A673 (cell line): ENCODE results near the gene TIMD4. TPM values are rescaled to one million over a fixed set of nuclear protein-coding genes. Genes with fewer than 3 reads are reported as not detected.
"Not testable (repeated sequence)": the region's sequence is repeated elsewhere in the genome, so short reads cannot be mapped to it uniquely, and the experiment has no call there.

Experiments used
- BruUV-seq: library from RNA; stranded (reverse); fragments of 400-500 nt; replicated peaks from 2 replicates; lab custom pipeline; 2021; lab: Mats Ljungman, UMichigan
- CTCF ChIA-PET: fragments of 300-600 bp; sonication (Branson Sonifier 250); formaldehyde crosslinking; loops from one replicate; lab custom pipeline; 2022; ENCODE audit warnings: antibody characterized with exemption; lab: Charles Lee
- POLR2A ChIA-PET: fragments of 300-600 bp; sonication (Branson Sonifier 250); formaldehyde crosslinking; loops from one replicate; lab custom pipeline; 2022; ENCODE audit warnings: antibody characterized with exemption; ENCODE audit not compliant: low non-redundant PET; lab: Charles Lee
- DNase-seq: peaks from one replicate; pipeline ENCODE4 v3.0.0-alpha.2; 2015; ENCODE audit warnings: low spot score
- H3K27ac ChIP-seq: fragments of 200-600 bp; sonication (generic); 2 replicates; pipeline ENCODE4 v1.5.1; 2016; ENCODE audit warnings: mixed run types, low read depth, mild to moderate bottlenecking, mixed read lengths, antibody characterized with exemption, low read length; ENCODE audit not compliant: poor library complexity, severe bottlenecking
- H3K27me3 ChIP-seq: fragments of 200-600 bp; sonication (generic); replicated peaks from 2 replicates; pipeline ENCODE4 v1.6.1; 2017; ENCODE audit warnings: mixed run types, low read depth, mild to moderate bottlenecking, mixed read lengths, antibody characterized with exemption, low read length; ENCODE audit not compliant: insufficient read depth, poor library complexity
- H3K36me3 ChIP-seq: fragments of 200-600 bp; sonication (generic); 2 replicates; pipeline ENCODE4 v1.6.1; 2016; ENCODE audit warnings: mixed run types, mild to moderate bottlenecking, mixed read lengths, antibody characterized with exemption, low read length; ENCODE audit not compliant: insufficient read depth, poor library complexity, severe bottlenecking
- H3K4me1 ChIP-seq: fragments of 200-600 bp; sonication (generic); 2 replicates; pipeline ENCODE4 v1.6.1; 2017; ENCODE audit warnings: mixed run types, mild to moderate bottlenecking, mixed read lengths, antibody characterized with exemption, low read length; ENCODE audit not compliant: insufficient read depth, poor library complexity, severe bottlenecking
- H3K4me3 ChIP-seq: fragments of 200-600 bp; sonication (generic); 2 replicates; pipeline ENCODE4 v1.5.1; 2016; ENCODE audit warnings: low read depth, mixed run types, mild to moderate bottlenecking, mixed read lengths, low read length; ENCODE audit not compliant: poor library complexity, severe bottlenecking
- H3K9me3 ChIP-seq: fragments of 200-600 bp; sonication (generic); 2 replicates; pipeline ENCODE4 v1.6.1; 2016; ENCODE audit warnings: mixed run types, low read depth, mild to moderate bottlenecking, mixed read lengths, antibody characterized with exemption, low read length; ENCODE audit not compliant: poor library complexity, severe bottlenecking
- CTCF ChIP-seq: fragments of 300-800, 200-600 bp; sonication (generic); conservative IDR thresholded peaks from 2 replicates; pipeline ENCODE4 v1.5.1; 2017; ENCODE audit warnings: low read depth, mild to moderate bottlenecking, antibody characterized with exemption, low read length, moderate library complexity, mixed read lengths
- EZH2 ChIP-seq: fragments of 200-600 bp; sonication (generic); IDR thresholded peaks from 2 replicates; pipeline ENCODE4 v1.6.1; 2017; ENCODE audit warnings: borderline replicate concordance, low read depth, mild to moderate bottlenecking, mixed read lengths, antibody characterized with exemption, low read length; ENCODE audit not compliant: poor library complexity, severe bottlenecking
- intact Hi-C: fragments of 100-400 bp; cut with micrococcal nuclease; formaldehyde crosslinking; loops from one replicate; pipeline ENCODE4 v1.10.0; 2022; ENCODE audit not compliant: unreplicated experiment
- total RNA-seq: library from RNA; stranded (reverse); gene quantifications from 2 replicates; pipeline ENCODE4 v1.2.3, GENCODE V29; 2021

The TIMD4 gene
- total RNA-seq, 1 experiment from 2014 or later = not detected

DNA sequence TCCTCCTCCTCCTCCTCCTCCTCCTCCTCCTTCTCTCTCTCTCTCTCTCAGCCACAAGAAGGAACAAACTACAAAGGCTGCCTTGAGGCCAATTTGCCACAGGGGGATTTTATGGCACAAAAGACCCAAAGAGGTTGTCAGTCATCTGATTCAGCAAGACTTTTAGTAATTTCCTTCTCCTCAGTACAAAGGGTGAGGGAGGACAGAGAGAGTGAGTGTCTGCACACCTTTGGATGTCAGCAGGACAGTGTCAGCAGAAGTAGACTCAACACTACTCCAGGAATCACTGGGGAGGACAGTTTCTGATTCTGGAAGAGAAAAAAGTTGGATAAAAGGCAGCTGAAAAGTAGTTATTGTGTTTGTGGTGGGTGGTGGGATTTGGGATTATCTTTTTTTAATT is 13.6 kb downstream of the TIMD4 start:
- intact Hi-C loops = no loop called here
- Histone ChIP-seq H3K36me3 (no peaks in the 10 kb centered on the region), H3K27me3 (peaks cover 6% of the 10 kb centered on the region), H3K27ac (no peak overlapping the region), H3K9me3 (no peaks in the 10 kb centered on the region), H3K4me3 (no peak overlapping the region), H3K4me1 (no peaks in the 10 kb centered on the region)
- no TSS peak for BruUV-seq
- TF ChIP-seq EZH2 (no peak), CTCF (no peak)
- CTCF ChIA-PET = no interaction called here
- POLR2A ChIA-PET = no interaction called here
- no peak for DNase-seq

DNA sequence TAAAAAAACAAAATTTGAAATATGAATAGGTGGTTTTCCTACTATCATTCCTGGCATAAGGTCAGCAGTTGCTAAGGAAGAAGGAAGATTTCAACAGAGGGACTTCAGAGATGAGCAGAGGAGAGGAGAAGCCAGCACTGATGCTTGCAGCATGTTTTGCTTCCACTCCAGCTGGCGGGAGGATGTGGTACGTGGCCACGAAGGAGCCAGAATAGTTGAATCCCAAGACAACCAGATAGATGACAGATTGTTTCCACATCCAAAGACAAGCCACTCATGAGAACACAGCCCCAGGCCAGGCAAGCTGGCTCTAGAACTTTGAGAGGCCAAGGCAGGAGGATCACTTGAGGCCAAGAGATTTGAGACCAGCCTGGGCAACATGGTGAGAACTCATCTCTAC is 15.1 kb downstream of the TIMD4 start:
- BruUV-seq = no TSS peak
- Histone ChIP-seq H3K9me3 (no peaks in the 10 kb centered on the region), H3K27ac (no peak overlapping the region), H3K4me3 (no peak overlapping the region), H3K4me1 (no peaks in the 10 kb centered on the region), H3K36me3 (no peaks in the 10 kb centered on the region), H3K27me3 (peaks cover 6% of the 10 kb centered on the region)
- ChIA-PET CTCF (no interaction called here), POLR2A (no interaction called here)
- TF ChIP-seq EZH2 (no peak), CTCF (no peak)
- intact Hi-C loops = no loop called here
- DNase-seq = no peak

GRCh38 chr5:156942064-156942463 is 21.0 kb downstream of the TIMD4 start:
- H3K36me3 ChIP-seq = no peaks in the 10 kb centered on the region
- H3K4me1 ChIP-seq = no peaks in the 10 kb centered on the region
- BruUV-seq = no TSS peak
- POLR2A ChIA-PET = no interaction called here
- no peak overlapping the region for H3K27ac ChIP-seq
- CTCF ChIA-PET = no interaction called here
- no peak for TF ChIP-seq CTCF
- no peak for TF ChIP-seq EZH2
- H3K9me3 ChIP-seq = no peaks in the 10 kb centered on the region
- peaks cover 6% of the 10 kb centered on the region for H3K27me3 ChIP-seq
- DNase-seq = no peak
- intact Hi-C loops = no loop called here
- no peak overlapping the region for H3K4me3 ChIP-seq

- BruUV-seq, intact Hi-C loops: not testable (repeated sequence)
Observed at GRCh38 chr5:156940462-156940861, 22.6 kb downstream of the TIMD4 start.

More at GRCh38 chr5:156940462-156940861, 22.6 kb downstream of the TIMD4 start:
- H3K27ac ChIP-seq, H3K4me3 ChIP-seq, POLR2A ChIA-PET, H3K9me3 ChIP-seq, H3K36me3 ChIP-seq, CTCF ChIA-PET, DNase-seq, H3K27me3 ChIP-seq, H3K4me1 ChIP-seq: not testable (repeated sequence)
